Suprapubic skin (tissue), 3 donors: ENCODE measurements around the gene SNRPD3.
"Not testable (repeated sequence)": the region's sequence is repeated elsewhere in the genome, so short reads cannot be mapped to it uniquely, and the experiment has no call there.

Source experiments
- CTCF ChIP-seq, 2 donors: fragments of 200-600 bp in 1 of 2; fragments of 450-650 bp in 1 of 2; sonication (generic) in 1 of 2; IDR thresholded peaks; one replicate each; pipeline ENCODE4 v1.5.1; 2016 to 2019; ENCODE audit warnings: antibody characterized with exemption in 2 of 2, mild to moderate bottlenecking in 1 of 2, moderate library complexity in 1 of 2
- EP300 ChIP-seq: sonication (generic); formaldehyde crosslinking; IDR thresholded peaks from one replicate; pipeline ENCODE4 v1.6.1; 2017; ENCODE audit warnings: antibody characterized with exemption
- POLR2A ChIP-seq, 2 donors: fragments of 450-650 bp; IDR thresholded peaks; one replicate each; pipeline ENCODE4 v1.6.1; 2017; ENCODE audit warnings: antibody characterized with exemption in 2 of 2, mild to moderate bottlenecking in 2 of 2, moderate library complexity in 2 of 2

GRCh38 chr22:24597076-24597475, 41.3 kb downstream of the SNRPD3 start:
- not testable (repeated sequence) for TF ChIP-seq CTCF (IDR thresholded peaks at IDR 0.05); EP300; POLR2A (IDR thresholded peaks at IDR 0.05)
